ENCODE data around the gene PDE6C. TPM values are rescaled to one million over a fixed set of nuclear protein-coding genes. Genes with fewer than 3 reads are reported as not detected.

Gene PDE6C
- total and polyA plus RNA-seq, 2 of the 8 experiments (the other 6 are each of a cell fraction or from before 2014, with no cell fraction given) = not detected

- FAIRE-seq (no peak), DNase-seq (ENCODE audit: low read depth in 1 of 2, low spot score in 2 of 2) (peak in 1 of 2 experiments; percentile 56)
- Histone ChIP-seq H2BK5ac (ENCODE audit: low read depth, low read length) (no peak within 1 kb of the TSS), H3K56ac (replicated peaks; ENCODE audit: insufficient read length, low read depth, low read length) (no peak within 1 kb of the TSS), H3K27me3 (replicated peaks in 1 of 4; ENCODE audit: control insufficient read depth in 3 of 4, extremely low read depth in 1 of 4, insufficient read depth in 3 of 4, low read length in 3 of 4) (peaks cover 27 to 45% (median 35%) of the 10 kb centered on the region in 4 experiments), H3K9ac (replicated peaks in 1 of 4; ENCODE audit: extremely low read depth in 1 of 4, low read depth in 3 of 4, low read length in 3 of 4) (no peak within 1 kb of the TSS; a peak in 1 of 7 replicates), H3K23me2 (ENCODE audit: low read depth, low read length) (peaks cover 7% of the 10 kb centered on the region; the same call in 1 of the 2 replicates), H3K36me3 (ENCODE audit: control insufficient read depth in 2 of 4, insufficient read depth in 4 of 4, low read length in 3 of 4) (no peaks in the 10 kb centered on the region), H4K20me1 (replicated peaks in 1 of 2; ENCODE audit: control insufficient read depth in 1 of 2, insufficient read depth in 2 of 2, low read length in 2 of 2) (no peaks in the 10 kb centered on the region), H4K5ac (ENCODE audit: insufficient read length, low read depth, low read length) (no peak within 1 kb of the TSS), H3K14ac (ENCODE audit: insufficient read length) (no peak within 1 kb of the TSS), H4K8ac (ENCODE audit: extremely low read depth, insufficient read depth, low read length) (no peak within 1 kb of the TSS; the same call in 1 of the 2 replicates), H3K27ac (ENCODE audit: low read depth, low read length) (no peak within 1 kb of the TSS), H2BK12ac (ENCODE audit: low read depth, low read length) (no peak within 1 kb of the TSS), H3K4me3 (ENCODE audit: extremely low read depth in 1 of 4, insufficient read depth in 2 of 4, low read depth in 3 of 4, low read length in 4 of 4) (peak within 1 kb of the TSS; percentile 35 to 60 (median 44)), H3K4ac (replicated peaks; ENCODE audit: insufficient read length, low read depth, low read length) (no peak within 1 kb of the TSS), H2BK120ac (replicated peaks; ENCODE audit: low read depth, low read length) (no peak within 1 kb of the TSS), H3K23ac (ENCODE audit: insufficient read length) (no peak within 1 kb of the TSS), H3K9me3 (ENCODE audit: insufficient read depth in 2 of 2, low read depth in 1 of 2, low read length in 1 of 2) (no peaks in the 10 kb centered on the region), H2BK15ac (ENCODE audit: low read length) (peak within 1 kb of the TSS; percentile 74; the same call in 1 of the 2 replicates), H3K4me1 (replicated peaks in 1 of 4; ENCODE audit: control insufficient read depth in 3 of 4, insufficient read depth in 4 of 4, low read length in 3 of 4) (peaks cover 0 to 6% (median under 1%) of the 10 kb centered on the region in 4 experiments; a peak in 4 of 7 replicates), H3K4me2 (ENCODE audit: insufficient read depth in 1 of 2, low read depth in 2 of 2, low read length in 2 of 2) (peak within 1 kb of the TSS; percentile 70 to 80), H4K91ac (replicated peaks; ENCODE audit: insufficient read length, low read length) (no peak within 1 kb of the TSS), H2AK5ac (ENCODE audit: low read depth, low read length) (no peak within 1 kb of the TSS), H3K18ac (ENCODE audit: extremely low read depth, low read length) (no peak within 1 kb of the TSS), H3K79me1 (ENCODE audit: low read depth, low read length) (no peaks in the 10 kb centered on the region; the same call in 1 of the 2 replicates), H2AFZ (ENCODE audit: low read length) (peak within 1 kb of the TSS; percentile 74; the same call in 1 of the 2 replicates), H2BK20ac (ENCODE audit: low read length) (no peak within 1 kb of the TSS), H3K79me2 (ENCODE audit: control insufficient read depth in 1 of 2, insufficient read depth in 2 of 2, low read length in 2 of 2) (no peaks in the 10 kb centered on the region)
- ChIA-PET POLR2A (ENCODE audit: partially characterized antibody) (no interaction called here), CTCF (ENCODE audit: partially characterized antibody) (no interaction called here)
- WGBS, 2 experiments (ENCODE audit: extremely low coverage in 1 of 2, insufficient coverage in 1 of 2, insufficient read length in 1 of 2, insufficient replicate concordance in 2 of 2, low coverage in 1 of 2, low lambda C conversion rate in 2 of 2, missing lambda C conversion rate in 1 of 2) = 2% methylated on average over 30 of the region's 63 CpGs; no CpG with 5 or more reads in 1 of the 2 experiments
- no peak for TF ChIP-seq CBX8 (IDR thresholded peaks at IDR 0.05; ENCODE audit: borderline replicate concordance, low read depth, low read length)
- no peak for TF ChIP-seq YY1 (IDR thresholded peaks at IDR 0.05; ENCODE audit: low read depth, low read length)
- peak; percentile 21; the same call in 1 of the 2 replicates for TF ChIP-seq CEBPB (IDR thresholded peaks at IDR 0.05; ENCODE audit: low read depth, low read length)
- no peak for TF ChIP-seq EGR1 (IDR thresholded peaks at IDR 0.05; ENCODE audit: borderline replicate concordance, low read depth, low read length)
- peak; percentile 91 for TF ChIP-seq SUZ12 (IDR thresholded peaks at IDR 0.05; ENCODE audit: low read length)
- TF ChIP-seq RBBP5 (IDR thresholded peaks at IDR 0.05; ENCODE audit: borderline replicate concordance, low read depth, low read length) = no peak
- TF ChIP-seq POU5F1 (IDR thresholded peaks at IDR 0.05; ENCODE audit: low read depth, low read length) = no peak
- TF ChIP-seq PHF8 (conservative IDR thresholded peaks at IDR 0.05; ENCODE audit: low read depth, low read length) = no peak; the same call in 1 of the 2 replicates
- TF ChIP-seq HDAC6 (IDR thresholded peaks at IDR 0.05; ENCODE audit: low read depth, low read length) = no peak
- peak; percentile 46 for TF ChIP-seq KDM4A (IDR thresholded peaks at IDR 0.05; ENCODE audit: low read depth, low read length, severe bottlenecking)
- peak; percentile 87 for TF ChIP-seq EZH2 (IDR thresholded peaks at IDR 0.05; ENCODE audit: low read depth, low read length, severe bottlenecking)
- no peak for TF ChIP-seq TBP (IDR thresholded peaks at IDR 0.05; ENCODE audit: low read depth, low read length)
These were observed 11.1 kb upstream of the PDE6C start, which contains the start of gene RBP4 for GRCh38 chr10:93601146-93601773. Gene RBP4 (minus strand): TSS chr10:93601235. CDS start chr10:93601028, 207 bp downstream.

Measured in H1 (cell line).